ENCODE data around the gene SLC25A45. TPM values are rescaled to one million over a fixed set of nuclear protein-coding genes. Genes with fewer than 3 reads are reported as not detected.

Gene SLC25A45
- total RNA-seq, 1 donor from 2014 or later: 1.9 TPM

- H3K27ac Mint-ChIP-seq: no peak overlapping the region
Measured at GRCh38 chr11:65375012-65375411, 7.4 kb downstream of the SLC25A45 start.

GRCh38 chr11:65373839-65374580 is 8.4 kb downstream of the SLC25A45 start:
- Mint-ChIP-seq H3K27ac (no peak overlapping the region), H3K27me3 (no peaks in the 10 kb centered on the region), H3K9me3 (no peaks in the 10 kb centered on the region), H3K4me1 (ENCODE audit: unreplicated experiment) (peaks cover 10% of the 10 kb centered on the region), H3K36me3 (no peaks in the 10 kb centered on the region), H3K4me3 (no peak overlapping the region)
- no peak for DNase-seq (ENCODE audit: extremely low spot score, unreplicated experiment)
- no peak for TF ChIP-seq CTCF (conservative IDR thresholded peaks at IDR 0.05)

More at GRCh38 chr11:65375012-65375411, 7.4 kb downstream of the SLC25A45 start:
- no peaks in the 10 kb centered on the region for H3K36me3 Mint-ChIP-seq
- DNase-seq (ENCODE audit: extremely low spot score, unreplicated experiment): no peak
- no peaks in the 10 kb centered on the region for H3K27me3 Mint-ChIP-seq
- H3K4me1 Mint-ChIP-seq (ENCODE audit: unreplicated experiment): peaks cover 7% of the 10 kb centered on the region
- TF ChIP-seq CTCF (conservative IDR thresholded peaks at IDR 0.05): no peak
- no peaks in the 10 kb centered on the region for H3K9me3 Mint-ChIP-seq
- no peak overlapping the region for H3K4me3 Mint-ChIP-seq

- no peak for DNase-seq (ENCODE audit: extremely low spot score, unreplicated experiment)
- Mint-ChIP-seq H3K4me1 (ENCODE audit: unreplicated experiment) (peaks cover 18% of the 10 kb centered on the region), H3K4me3 (no peak overlapping the region), H3K27me3 (no peaks in the 10 kb centered on the region), H3K36me3 (no peaks in the 10 kb centered on the region), H3K9me3 (no peaks in the 10 kb centered on the region), H3K27ac (peak overlapping the region; percentile 51)
- no peak for TF ChIP-seq CTCF (conservative IDR thresholded peaks at IDR 0.05)
Measured at GRCh38 chr11:65370659-65371049, 11.8 kb downstream of the SLC25A45 start.

GRCh38 chr11:65366340-65366773 is 16.1 kb downstream of the SLC25A45 start:
- Mint-ChIP-seq H3K27me3 (no peaks in the 10 kb centered on the region), H3K27ac (peak overlapping the region; percentile 50), H3K4me3 (no peak overlapping the region), H3K9me3 (no peaks in the 10 kb centered on the region), H3K36me3 (no peaks in the 10 kb centered on the region), H3K4me1 (ENCODE audit: unreplicated experiment) (peaks cover 22% of the 10 kb centered on the region)
- DNase-seq (ENCODE audit: extremely low spot score, unreplicated experiment): no peak
- peak; percentile 86 for TF ChIP-seq CTCF (conservative IDR thresholded peaks at IDR 0.05)

- no peak for DNase-seq (ENCODE audit: extremely low spot score, unreplicated experiment)
- no peaks in the 10 kb centered on the region for H3K9me3 Mint-ChIP-seq
- no peaks in the 10 kb centered on the region for H3K27me3 Mint-ChIP-seq
- no peak overlapping the region for H3K27ac Mint-ChIP-seq
- H3K36me3 Mint-ChIP-seq: no peaks in the 10 kb centered on the region
- peaks cover 10% of the 10 kb centered on the region for H3K4me1 Mint-ChIP-seq (ENCODE audit: unreplicated experiment)
- TF ChIP-seq CTCF (conservative IDR thresholded peaks at IDR 0.05): no peak
- no peak overlapping the region for H3K4me3 Mint-ChIP-seq
Measured at GRCh38 chr11:65363770-65364169, 18.7 kb downstream of the SLC25A45 start.

All from type B pancreatic cell (in vitro differentiated cells).